22Rv1 (cell line): ENCODE data around the gene FOXJ1.

Experiments
- H3K27ac ChIP-seq: fragments of 450-650 bp; 2 replicates; pipeline ENCODE4 v1.5.1; 2017
- ZFX ChIP-seq: fragments of 450-650 bp; IDR thresholded peaks from 2 replicates; pipeline ENCODE4 v1.6.1; 2017; ENCODE audit warnings: antibody characterized with exemption, borderline replicate concordance
- TF ChIP-seq, protein P1 (sequence below): fragments of 450-650 bp; IDR thresholded peaks from 2 replicates; pipeline ENCODE4 v1.5.1; 2017; ENCODE audit warnings: mild to moderate bottlenecking

FOXJ1 gene

DNA sequence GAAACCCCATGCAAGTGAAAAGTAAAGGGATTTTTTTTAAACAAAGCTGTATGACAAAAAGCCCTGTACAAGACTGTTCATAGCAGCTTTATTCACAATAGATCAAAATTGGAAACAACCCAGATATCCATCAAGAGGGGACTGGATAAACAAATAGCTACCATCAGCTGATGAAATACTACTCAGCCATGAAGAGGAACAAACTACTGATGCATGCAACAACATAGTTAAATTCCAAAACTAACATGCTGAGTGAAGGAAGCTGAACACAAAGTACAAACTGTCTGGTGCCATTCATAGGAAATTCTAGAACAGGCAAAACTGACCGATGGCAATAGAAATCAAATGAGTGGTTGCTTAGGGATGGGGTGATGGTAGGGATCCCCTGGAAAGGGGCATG is 15.1 kb downstream of the FOXJ1 start:
- TF ChIP-seq ZFX, result no peak
- TF ChIP-seq, protein P1, sequence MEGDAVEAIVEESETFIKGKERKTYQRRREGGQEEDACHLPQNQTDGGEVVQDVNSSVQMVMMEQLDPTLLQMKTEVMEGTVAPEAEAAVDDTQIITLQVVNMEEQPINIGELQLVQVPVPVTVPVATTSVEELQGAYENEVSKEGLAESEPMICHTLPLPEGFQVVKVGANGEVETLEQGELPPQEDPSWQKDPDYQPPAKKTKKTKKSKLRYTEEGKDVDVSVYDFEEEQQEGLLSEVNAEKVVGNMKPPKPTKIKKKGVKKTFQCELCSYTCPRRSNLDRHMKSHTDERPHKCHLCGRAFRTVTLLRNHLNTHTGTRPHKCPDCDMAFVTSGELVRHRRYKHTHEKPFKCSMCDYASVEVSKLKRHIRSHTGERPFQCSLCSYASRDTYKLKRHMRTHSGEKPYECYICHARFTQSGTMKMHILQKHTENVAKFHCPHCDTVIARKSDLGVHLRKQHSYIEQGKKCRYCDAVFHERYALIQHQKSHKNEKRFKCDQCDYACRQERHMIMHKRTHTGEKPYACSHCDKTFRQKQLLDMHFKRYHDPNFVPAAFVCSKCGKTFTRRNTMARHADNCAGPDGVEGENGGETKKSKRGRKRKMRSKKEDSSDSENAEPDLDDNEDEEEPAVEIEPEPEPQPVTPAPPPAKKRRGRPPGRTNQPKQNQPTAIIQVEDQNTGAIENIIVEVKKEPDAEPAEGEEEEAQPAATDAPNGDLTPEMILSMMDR, result no peak
- H3K27ac ChIP-seq, result no peak overlapping the region

DNA sequence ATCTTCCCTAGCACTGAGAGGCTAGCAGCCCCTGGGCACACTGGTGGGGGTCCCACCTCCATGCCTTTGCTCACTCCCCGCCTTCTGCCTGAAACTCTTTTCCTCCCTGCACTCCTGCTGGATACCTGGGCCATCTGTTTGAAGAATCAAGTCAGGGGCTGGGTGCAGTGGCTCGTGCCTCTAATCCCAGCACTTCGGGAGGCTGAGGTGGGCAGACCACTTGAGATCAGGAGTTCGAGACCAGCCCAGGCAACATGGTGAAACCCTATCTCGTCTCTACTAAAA is 15.7 kb downstream of the FOXJ1 start:
- no peak overlapping the region for H3K27ac ChIP-seq
- TF ChIP-seq, protein P1, result no peak
- no peak for TF ChIP-seq ZFX

DNA sequence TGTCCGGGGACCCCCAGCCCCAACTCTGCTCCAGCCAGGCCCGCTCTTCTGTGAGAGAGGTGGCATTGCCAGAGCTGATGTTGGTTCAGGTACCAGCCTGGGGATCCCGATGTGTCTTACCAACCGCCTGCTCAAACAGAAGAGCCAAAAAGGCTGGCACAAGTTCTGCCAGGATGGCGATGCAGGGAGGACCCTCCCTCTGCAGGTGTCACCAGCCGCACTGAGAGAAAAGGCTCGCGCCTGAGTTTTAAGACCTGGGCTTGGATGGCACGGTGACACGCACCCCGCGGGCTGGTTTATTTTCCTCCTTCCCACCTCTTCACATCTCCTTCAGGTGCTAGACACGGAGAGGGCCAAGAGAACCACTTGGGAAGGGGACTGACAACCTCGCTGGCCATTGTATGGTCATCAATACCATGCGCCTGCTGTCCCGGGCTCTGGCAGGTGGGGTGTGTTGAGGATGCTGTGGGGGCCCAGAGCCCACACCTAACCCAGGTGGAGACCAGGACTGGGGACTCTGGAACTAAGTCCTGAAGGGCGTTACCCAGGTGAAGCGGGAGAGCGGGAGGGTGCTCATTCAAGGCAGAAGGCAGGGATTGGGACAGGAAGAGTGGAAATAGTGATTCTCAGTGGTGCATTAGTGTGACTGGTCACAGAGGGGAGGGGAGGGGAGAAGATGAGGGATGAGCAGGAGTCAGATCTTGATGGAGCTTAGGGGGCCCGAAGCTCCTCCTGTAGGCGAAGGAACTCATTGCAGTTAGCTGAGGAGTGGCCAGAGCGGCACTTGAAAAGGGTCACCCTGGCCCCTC is 16.3 kb downstream of the FOXJ1 start:
- H3K27ac ChIP-seq, result no peak overlapping the region
- TF ChIP-seq, protein P1, result no peak; the same call in 1 of the 2 replicates
- no peak for TF ChIP-seq ZFX

DNA sequence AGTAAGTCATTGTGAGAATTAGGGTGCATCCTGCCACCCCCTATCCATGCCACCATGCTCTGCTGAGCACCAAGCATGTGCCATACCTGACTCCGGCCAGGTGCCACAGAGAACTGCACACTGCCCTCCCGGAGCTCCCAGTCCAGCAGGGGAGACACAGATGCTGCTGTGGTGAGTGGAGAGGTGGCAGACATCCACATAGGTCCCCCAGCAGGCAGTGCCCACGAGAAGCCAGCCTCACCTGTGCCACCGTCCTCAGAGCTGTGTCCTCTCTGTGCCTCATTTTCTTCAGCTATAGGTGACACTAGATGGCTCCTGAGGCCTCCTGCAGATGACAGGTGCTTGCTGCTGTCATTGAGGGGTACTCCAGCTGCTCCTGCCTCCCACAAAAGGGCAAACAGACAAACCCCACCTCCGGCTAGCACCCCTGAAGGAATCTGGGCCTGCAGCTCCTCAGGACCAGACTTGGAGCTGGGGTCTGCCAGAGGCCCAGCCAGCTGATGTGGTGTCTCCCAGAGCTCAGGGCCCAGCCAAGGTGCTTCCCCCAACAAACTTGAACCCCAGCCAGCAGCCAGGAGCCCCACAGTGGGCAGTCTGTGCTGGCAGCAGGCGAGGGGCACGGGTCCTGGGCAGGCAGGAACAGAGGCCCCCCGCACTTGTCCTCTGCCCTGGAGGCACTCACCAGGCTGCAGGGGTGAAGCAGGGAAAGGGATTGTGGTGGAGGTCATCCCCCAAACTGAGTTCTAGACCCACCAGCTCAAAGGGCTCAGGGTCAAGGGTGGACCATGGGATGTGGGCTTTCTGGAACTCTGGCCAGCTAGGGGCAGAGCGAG is 17.1 kb downstream of the FOXJ1 start:
- H3K27ac ChIP-seq, result no peak overlapping the region
- no peak for TF ChIP-seq ZFX
- TF ChIP-seq, protein P1, result no peak

DNA sequence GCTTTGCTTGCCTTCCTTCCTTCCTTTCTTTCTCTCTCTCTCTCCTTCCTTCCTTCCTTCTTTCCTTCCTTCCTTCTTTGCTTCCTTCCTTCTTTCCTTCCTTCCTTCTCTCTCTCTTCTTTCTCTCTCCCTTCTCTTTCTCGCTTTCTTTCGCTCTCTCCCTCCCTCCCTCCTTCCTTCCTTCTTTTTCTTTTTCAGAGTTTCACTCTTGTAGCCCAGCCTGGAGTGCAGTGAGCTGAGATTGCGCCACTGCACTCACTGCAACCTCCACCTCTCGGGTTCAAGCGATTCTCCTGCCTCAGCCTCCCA is 17.9 kb downstream of the FOXJ1 start:
- TF ChIP-seq, protein P1, result no peak
- TF ChIP-seq ZFX, result no peak

DNA sequence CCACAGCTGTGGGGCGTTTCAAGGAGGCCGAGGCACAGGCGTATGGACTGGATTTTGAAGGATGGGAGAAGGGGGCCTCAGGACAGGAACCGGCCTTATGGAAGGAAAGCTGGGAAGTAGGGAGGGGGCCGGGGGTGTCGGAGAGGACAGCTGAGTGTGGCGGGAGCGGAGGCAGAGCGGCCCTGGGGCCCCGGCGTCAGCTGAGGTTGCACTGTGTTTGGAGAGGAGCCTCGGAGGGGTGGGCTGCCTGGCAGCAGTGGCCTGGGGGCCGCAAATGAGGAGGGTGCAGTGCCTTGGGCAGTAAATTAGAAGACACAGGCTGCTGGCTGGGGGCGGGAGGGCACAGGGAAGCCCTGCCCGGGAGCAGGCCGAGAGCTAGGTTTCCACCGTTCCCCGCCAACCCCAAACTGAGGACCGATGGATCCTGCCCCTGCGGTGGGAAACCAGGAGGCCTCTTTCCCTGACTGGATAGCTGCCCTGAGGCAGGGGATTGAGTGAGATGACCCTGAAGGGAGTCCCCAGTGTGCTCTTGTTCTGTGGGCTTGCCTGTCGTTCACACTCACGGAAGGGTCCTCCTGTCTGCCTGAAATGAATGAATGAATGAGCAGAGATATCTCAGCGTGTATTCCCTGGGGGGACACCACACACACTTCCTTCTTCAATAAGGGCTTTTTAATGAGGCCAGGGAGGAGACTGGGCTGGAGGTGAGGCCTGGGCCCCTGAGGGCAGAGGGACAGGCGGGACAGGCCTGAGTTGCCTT is 18.4 kb downstream of the FOXJ1 start:
- no peak for TF ChIP-seq ZFX
- TF ChIP-seq, protein P1, result no peak
- H3K27ac ChIP-seq, result no peak overlapping the region

More for the DNA sequence above, 17.9 kb downstream of the FOXJ1 start:
- no peak overlapping the region for H3K27ac ChIP-seq

DNA sequence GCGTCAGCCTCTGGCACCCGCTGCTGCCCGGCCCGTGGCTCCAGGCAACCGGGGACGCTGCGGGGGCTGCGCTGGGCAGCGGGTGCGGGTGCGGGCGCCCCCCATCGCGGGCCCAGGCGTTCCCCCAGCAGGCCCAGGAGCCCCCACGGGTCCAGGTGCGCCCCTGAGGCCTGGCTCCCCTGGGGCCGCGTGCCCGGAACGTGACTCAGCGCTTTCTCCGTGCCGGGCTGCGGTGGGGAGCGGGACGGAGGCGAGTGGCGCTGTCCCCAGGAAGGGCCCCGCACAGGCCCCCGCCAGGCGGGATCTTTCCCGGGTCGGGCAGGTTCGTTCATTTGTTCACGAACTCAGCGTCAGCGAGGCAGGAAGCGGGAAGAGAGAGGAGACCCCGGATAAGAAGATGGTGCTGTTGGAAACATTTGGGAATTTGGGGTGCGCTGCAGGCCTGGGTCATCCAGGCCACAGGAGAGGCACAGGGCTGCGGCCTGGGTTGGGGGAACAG is 19.1 kb downstream of the FOXJ1 start:
- no peak overlapping the region for H3K27ac ChIP-seq
- no peak for TF ChIP-seq ZFX
- TF ChIP-seq, protein P1, result no peak
